ENCODE results near the gene COL10A1.

The COL10A1 gene

DNA sequence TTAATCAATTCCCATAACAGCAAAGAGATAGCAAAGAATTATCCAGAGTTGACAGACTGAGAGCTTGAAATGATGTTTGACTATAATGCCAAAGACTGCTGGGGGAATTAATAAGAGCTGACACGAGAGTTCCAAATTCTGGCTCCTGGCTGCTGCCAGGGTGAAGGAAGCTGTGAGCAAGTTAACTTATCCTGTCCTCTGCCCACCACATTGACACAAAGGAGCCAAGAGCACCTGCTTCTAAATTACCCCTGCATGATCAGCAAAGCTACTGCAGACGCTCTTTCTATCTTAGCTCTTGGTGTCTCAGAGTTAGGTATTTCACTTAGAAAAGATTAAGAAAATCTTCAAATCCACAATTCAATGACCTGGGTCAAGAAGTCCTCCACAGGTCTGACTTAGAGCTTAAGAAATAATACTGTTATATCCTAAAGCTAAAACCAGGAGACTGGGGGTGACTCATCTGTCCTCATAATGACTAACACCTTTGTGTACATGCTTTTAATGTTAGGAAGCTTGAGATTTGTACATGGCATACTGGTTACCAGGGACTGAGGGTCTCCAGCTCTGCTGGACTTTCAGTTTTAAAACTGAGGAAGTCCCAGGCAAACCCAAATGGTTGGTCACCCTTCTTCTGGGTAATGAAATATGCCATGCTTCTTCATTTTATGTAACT is 52.0 kb downstream of the COL10A1 start:
- H3K27ac ChIP-seq (ENCODE audit: low read depth, low read length, poor library complexity, severe bottlenecking), result no peak overlapping the region
- H3F3A ChIP-seq (ENCODE audit: insufficient read depth, low read length), result no peaks in the 10 kb centered on the region
- no peaks in the 10 kb centered on the region for H3K27me3 ChIP-seq (ENCODE audit: insufficient read depth, low read length)
- no peaks in the 10 kb centered on the region for H4K20me1 ChIP-seq (ENCODE audit: insufficient read depth, low read length)
- H3K4me2 ChIP-seq (ENCODE audit: low read length), result no peak overlapping the region
- no peaks in the 10 kb centered on the region for H3K79me2 ChIP-seq (ENCODE audit: insufficient read depth, low read length)
- no peak overlapping the region for H3K4me3 ChIP-seq (ENCODE audit: low read depth, low read length, poor library complexity, severe bottlenecking)
- H2AFZ ChIP-seq (ENCODE audit: low read length), result no peak overlapping the region
- no peaks in the 10 kb centered on the region for H3K9me2 ChIP-seq (ENCODE audit: low read depth, low read length)
- H3K9ac ChIP-seq (ENCODE audit: low read length), result no peak overlapping the region
- no peaks in the 10 kb centered on the region for H3K4me1 ChIP-seq (ENCODE audit: insufficient read depth, low read length, severe bottlenecking)
- H3K9me3 ChIP-seq (ENCODE audit: low read length), result no peaks in the 10 kb centered on the region
- no peaks in the 10 kb centered on the region for H3K36me3 ChIP-seq (ENCODE audit: insufficient read depth, low read length)
- no peak for TF ChIP-seq EZH2 (IDR thresholded peaks at IDR 0.05; ENCODE audit: borderline replicate concordance, low read length)
- TF ChIP-seq, protein P1, sequence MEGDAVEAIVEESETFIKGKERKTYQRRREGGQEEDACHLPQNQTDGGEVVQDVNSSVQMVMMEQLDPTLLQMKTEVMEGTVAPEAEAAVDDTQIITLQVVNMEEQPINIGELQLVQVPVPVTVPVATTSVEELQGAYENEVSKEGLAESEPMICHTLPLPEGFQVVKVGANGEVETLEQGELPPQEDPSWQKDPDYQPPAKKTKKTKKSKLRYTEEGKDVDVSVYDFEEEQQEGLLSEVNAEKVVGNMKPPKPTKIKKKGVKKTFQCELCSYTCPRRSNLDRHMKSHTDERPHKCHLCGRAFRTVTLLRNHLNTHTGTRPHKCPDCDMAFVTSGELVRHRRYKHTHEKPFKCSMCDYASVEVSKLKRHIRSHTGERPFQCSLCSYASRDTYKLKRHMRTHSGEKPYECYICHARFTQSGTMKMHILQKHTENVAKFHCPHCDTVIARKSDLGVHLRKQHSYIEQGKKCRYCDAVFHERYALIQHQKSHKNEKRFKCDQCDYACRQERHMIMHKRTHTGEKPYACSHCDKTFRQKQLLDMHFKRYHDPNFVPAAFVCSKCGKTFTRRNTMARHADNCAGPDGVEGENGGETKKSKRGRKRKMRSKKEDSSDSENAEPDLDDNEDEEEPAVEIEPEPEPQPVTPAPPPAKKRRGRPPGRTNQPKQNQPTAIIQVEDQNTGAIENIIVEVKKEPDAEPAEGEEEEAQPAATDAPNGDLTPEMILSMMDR (IDR thresholded peaks at IDR 0.05; ENCODE audit: low read length), result no peak

GRCh38 chr6:116072368-116072767 is 53.6 kb downstream of the COL10A1 start:
- Histone ChIP-seq H3K4me1 (ENCODE audit: insufficient read depth, low read length, severe bottlenecking) (no peaks in the 10 kb centered on the region), H3F3A (ENCODE audit: insufficient read depth, low read length) (no peaks in the 10 kb centered on the region), H3K36me3 (ENCODE audit: insufficient read depth, low read length) (no peaks in the 10 kb centered on the region), H3K4me2 (ENCODE audit: low read length) (no peak overlapping the region), H3K27me3 (ENCODE audit: insufficient read depth, low read length) (no peaks in the 10 kb centered on the region), H3K9me2 (ENCODE audit: low read depth, low read length) (no peaks in the 10 kb centered on the region), H3K27ac (ENCODE audit: low read depth, low read length, poor library complexity, severe bottlenecking) (no peak overlapping the region), H3K4me3 (ENCODE audit: low read depth, low read length, poor library complexity, severe bottlenecking) (no peak overlapping the region), H3K79me2 (ENCODE audit: insufficient read depth, low read length) (no peaks in the 10 kb centered on the region), H3K9me3 (ENCODE audit: low read length) (no peaks in the 10 kb centered on the region), H3K9ac (ENCODE audit: low read length) (no peak overlapping the region), H2AFZ (ENCODE audit: low read length) (no peak overlapping the region), H4K20me1 (ENCODE audit: insufficient read depth, low read length) (no peaks in the 10 kb centered on the region)
- TF ChIP-seq, protein P1 (IDR thresholded peaks at IDR 0.05; ENCODE audit: low read length), result no peak

GRCh38 chr6:116070616-116071389 is 55.1 kb downstream of the COL10A1 start:
- H3K9me3 ChIP-seq (ENCODE audit: low read length), result no peaks in the 10 kb centered on the region
- H3K27ac ChIP-seq (ENCODE audit: low read depth, low read length, poor library complexity, severe bottlenecking), result no peak overlapping the region
- no peaks in the 10 kb centered on the region for H3K79me2 ChIP-seq (ENCODE audit: insufficient read depth, low read length)
- no peaks in the 10 kb centered on the region for H3K4me1 ChIP-seq (ENCODE audit: insufficient read depth, low read length, severe bottlenecking)
- TF ChIP-seq, protein P1 (IDR thresholded peaks at IDR 0.05; ENCODE audit: low read length), result no peak
- no peak for TF ChIP-seq EZH2 (IDR thresholded peaks at IDR 0.05; ENCODE audit: borderline replicate concordance, low read length)
- no peak overlapping the region for H3K4me3 ChIP-seq (ENCODE audit: low read depth, low read length, poor library complexity, severe bottlenecking)
- no peak overlapping the region for H2AFZ ChIP-seq (ENCODE audit: low read length)
- no peak overlapping the region for H3K9ac ChIP-seq (ENCODE audit: low read length)
- H3K36me3 ChIP-seq (ENCODE audit: insufficient read depth, low read length), result no peaks in the 10 kb centered on the region
- no peaks in the 10 kb centered on the region for H3K9me2 ChIP-seq (ENCODE audit: low read depth, low read length)
- H4K20me1 ChIP-seq (ENCODE audit: insufficient read depth, low read length), result no peaks in the 10 kb centered on the region
- H3K4me2 ChIP-seq (ENCODE audit: low read length), result no peak overlapping the region
- no peaks in the 10 kb centered on the region for H3K27me3 ChIP-seq (ENCODE audit: insufficient read depth, low read length)
- no peaks in the 10 kb centered on the region for H3F3A ChIP-seq (ENCODE audit: insufficient read depth, low read length)
